Skeletal muscle cell (primary cell): ENCODE measurements around the gene RFPL1.
A peak's percentile ranks its signal among the peaks of the same experiment; 100 is the strongest.

Experiments used
- DNase-seq: peaks from one replicate; pipeline ENCODE4 v3.0.0-alpha.2; 2010; ENCODE audit warnings: low read depth
- H3K4me3 ChIP-seq: 2 replicates; pipeline ENCODE4 v1.5.1; 2011; ENCODE audit warnings: low read depth, mild to moderate bottlenecking, control low read depth, low read length, moderate library complexity

RFPL1 gene

GRCh38 chr22:29435236-29436136 lies 2.9 kb upstream of the RFPL1 start:
- DNase-seq = peak; percentile 17
- no peak overlapping the region for H3K4me3 ChIP-seq

- H3K4me3 ChIP-seq = no peak overlapping the region
- DNase-seq = no peak
Observed at GRCh38 chr22:29442976-29443375, 4.6 kb downstream of the RFPL1 start.

DNA sequence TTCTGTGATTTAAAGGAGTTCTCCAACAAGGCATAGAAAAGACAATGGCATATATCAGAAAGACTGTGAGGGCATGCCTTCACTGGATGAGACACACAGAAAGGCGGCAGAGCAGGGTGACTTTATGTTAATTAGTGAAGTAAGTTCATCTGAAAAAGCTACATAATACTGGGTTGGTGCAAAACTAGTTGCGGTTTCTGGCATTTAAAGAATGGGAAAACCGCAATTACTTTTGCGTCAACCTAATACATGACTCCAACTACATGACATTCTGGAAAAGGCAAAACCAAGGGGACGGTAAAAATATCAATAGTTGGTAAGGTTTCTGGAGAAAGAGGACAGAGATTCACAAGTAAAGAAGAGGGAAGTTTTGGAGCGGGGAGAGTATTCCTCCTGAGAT lies 5.1 kb downstream of the RFPL1 start:
- no peak overlapping the region for H3K4me3 ChIP-seq
- no peak for DNase-seq

GRCh38 chr22:29443861-29444792 lies 5.7 kb downstream of the RFPL1 start:
- no peak overlapping the region for H3K4me3 ChIP-seq
- DNase-seq = no peak

DNA sequence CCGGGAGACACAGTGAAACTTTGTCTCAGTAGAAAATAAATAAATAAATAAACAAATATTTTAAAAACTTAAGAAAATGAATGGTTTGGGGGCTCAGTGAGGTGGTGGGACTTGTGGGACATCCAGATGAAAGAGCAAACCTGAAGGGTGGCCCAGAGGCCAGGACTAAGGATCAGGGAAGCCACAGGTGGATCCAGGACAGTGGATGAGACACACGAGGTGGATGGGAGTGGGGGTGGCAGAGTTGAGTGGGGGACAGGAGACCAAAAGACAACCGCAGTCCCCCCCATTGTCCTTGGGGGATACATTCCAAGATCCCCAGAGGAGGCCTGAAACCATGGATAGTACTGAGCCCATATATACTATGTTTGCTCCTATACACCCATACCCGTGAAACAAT lies 7.1 kb downstream of the RFPL1 start:
- no peak overlapping the region for H3K4me3 ChIP-seq
- no peak for DNase-seq

- no peak for DNase-seq
- H3K4me3 ChIP-seq = no peak overlapping the region
Observed at GRCh38 chr22:29447906-29448305, 9.5 kb downstream of the RFPL1 start.

DNA sequence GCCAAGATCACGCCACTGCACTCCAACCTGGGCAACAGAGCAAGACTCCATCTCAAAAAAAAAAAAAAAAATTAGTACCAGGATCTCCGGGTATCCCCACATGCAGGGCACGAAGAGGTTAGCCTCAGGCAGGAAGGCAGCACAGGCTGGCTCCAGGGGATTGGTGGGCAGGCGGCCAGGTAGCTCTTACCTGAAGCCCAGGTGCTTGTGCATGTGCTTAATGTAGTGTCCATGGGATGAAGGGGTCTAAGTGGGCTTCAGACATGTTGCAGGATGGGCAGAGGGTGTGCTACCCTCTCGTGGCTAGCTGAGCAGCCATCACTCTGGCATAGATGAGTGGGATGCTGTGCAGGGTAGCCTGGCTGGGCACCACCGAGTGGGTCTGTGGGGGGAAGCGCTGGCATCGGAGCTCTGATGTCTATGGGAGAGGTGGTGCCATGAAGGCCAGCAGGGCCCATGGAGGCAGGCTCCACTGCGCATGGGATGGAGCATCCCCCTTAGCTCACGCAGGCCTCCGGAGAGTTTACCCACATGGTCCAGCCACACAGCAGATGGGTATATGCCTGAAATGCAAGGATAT lies 11.0 kb downstream of the RFPL1 start:
- no peak overlapping the region for H3K4me3 ChIP-seq
- no peak for DNase-seq

DNA sequence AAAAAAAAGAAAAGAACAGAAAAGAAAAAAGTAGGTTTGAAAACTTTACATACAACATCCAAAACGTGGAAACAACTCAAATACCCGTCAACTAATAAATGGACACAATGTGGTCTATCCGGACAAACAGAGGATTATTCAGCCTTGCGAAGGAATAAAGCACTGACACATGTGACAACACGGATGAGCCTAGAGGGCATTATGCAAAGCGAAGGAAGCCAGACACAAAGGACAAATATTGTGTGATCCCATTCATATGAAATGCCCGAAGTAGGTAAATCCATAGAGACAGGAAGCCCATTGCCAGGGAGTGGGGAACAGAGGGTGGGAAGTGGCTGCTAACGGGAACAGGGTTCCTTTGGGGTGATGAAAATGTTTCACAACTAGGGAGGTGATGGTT lies 11.8 kb downstream of the RFPL1 start:
- H3K4me3 ChIP-seq = no peak overlapping the region
- DNase-seq = no peak

DNA sequence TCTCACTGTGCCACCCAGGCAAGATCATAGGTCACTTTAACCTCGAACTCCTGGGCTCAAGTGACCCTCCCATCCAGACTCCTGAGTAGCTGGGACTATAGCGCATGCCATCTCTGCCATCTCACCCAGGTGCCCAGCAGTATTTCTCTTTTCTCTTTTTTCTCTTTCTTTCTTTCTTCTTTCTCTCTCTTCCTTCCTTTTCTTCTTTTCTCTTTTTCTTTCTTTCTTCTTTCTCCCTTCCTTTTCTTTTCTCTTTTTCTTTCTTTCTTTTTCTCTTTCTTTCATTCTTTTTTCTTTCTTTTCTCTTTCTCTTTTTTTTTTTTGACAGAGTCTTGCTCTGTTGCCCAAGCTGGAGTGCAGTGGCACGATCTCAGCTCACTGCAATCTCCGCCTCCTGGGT lies 13.5 kb downstream of the RFPL1 start:
- no peak overlapping the region for H3K4me3 ChIP-seq
- DNase-seq = no peak

GRCh38 chr22:29454276-29454675 lies 15.9 kb downstream of the RFPL1 start:
- H3K4me3 ChIP-seq = no peak overlapping the region
- no peak for DNase-seq

DNA sequence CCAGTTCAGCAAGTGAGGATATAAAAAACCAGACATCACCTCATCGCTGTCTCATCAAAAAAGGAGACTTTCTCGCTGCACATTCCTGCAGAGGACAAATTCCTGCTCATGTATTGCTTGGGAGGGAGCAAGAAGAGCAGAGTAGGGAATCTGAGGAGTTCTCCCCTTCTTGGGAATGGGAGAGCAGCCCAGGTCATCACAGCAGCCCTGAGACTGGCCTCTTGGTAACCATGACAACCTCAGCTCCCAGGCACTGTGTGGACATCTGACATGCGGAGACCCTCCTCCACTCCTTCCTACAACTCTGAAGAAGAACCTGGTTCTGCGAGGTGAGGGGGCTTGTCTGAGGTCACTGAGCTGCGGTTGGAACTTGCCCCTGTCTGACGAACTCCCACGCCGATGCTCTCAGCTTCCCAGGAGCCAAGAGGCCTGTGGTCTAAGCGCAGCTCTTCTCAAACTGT lies 17.9 kb downstream of the RFPL1 start:
- no peak overlapping the region for H3K4me3 ChIP-seq
- DNase-seq = peak; percentile 18

GRCh38 chr22:29457730-29458129 lies 19.3 kb downstream of the RFPL1 start:
- DNase-seq = no peak
- H3K4me3 ChIP-seq = no peak overlapping the region

- no peak overlapping the region for H3K4me3 ChIP-seq
- DNase-seq = no peak
Observed at GRCh38 chr22:29458551-29458950, 20.2 kb downstream of the RFPL1 start.

DNA sequence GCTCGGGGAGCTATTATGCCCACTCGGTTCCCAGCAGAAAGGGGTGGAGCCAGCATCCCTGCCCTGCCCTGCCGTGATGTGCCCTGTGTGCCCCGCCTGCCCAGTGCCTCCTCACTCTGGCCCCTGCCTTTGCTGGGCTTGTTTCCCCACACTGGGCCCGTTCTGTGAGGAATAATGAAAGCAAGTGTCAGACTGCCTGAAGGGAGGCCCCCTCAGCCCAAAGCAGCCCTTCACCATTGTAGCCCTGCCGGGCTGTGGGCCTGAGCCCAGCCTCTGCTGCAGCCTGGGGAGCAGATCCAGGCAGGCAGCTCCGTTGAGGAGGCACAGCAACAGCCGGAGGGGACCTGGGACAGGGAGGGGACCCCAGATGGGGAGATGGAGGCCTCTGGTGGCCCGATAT lies 21.4 kb downstream of the RFPL1 start:
- DNase-seq = no peak
- no peak overlapping the region for H3K4me3 ChIP-seq

DNA sequence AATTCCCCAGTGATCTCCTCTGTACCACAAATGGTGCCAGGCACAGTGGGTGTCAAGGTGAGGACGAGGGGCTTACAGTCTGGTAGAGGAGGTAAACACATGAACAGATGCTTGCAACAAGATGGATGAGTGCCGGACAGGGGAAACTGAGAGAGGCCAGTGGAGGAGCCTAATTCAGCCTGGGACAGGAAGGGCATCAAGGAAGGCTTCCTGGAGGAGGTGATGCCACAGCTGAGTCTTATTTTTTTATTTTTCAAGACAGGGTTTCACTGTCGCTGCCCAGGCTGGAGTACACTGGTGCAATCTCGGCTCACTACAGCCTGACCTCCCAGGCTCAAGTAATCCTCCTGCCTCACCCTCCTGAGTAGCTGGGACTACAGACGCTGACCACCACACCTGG lies 22.9 kb downstream of the RFPL1 start:
- no peak for DNase-seq

DNA sequence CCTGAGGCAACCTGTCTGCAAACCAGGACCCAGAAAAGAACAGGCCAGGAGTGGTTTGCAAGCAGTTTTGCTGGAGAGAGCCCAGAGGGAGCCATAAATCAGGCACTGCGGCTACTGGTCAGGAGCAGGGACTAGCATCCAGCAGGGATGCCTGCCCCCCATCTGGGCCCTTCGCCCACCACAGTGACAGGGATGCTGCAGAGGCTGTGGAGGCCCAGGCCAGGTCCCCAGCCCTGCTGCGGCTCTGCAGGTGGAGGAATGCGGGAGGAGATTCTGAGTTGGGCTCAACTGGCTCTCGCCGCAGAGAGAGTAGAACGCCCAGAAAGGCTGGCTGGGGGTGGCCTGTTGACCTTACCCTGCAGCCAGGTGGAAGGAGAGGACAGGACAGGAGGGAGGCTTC lies 25.2 kb downstream of the RFPL1 start:
- H3K4me3 ChIP-seq = no peak overlapping the region
- DNase-seq = no peak

More for the DNA sequence above, 22.9 kb downstream of the RFPL1 start:
- no peak overlapping the region for H3K4me3 ChIP-seq

DNA sequence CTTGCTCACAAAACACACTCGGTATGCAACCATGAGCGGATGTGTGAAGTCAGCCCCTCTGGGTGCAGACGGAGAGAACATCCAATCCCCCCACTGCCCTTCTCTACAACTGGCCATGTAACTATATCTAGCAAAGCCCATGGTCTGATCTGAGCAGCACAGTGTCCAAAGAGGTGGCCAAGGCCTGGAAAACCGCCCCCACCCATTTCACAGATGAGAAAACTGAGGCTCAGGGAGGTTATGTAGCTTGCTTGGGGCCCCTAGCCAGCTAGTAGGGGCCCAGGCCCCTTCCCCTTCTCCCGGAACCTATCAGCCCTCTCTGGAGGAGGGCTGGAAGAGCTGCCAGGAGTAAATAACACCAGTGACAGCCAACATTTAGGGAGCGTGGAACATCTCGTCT lies 26.2 kb downstream of the RFPL1 start:
- no peak overlapping the region for H3K4me3 ChIP-seq
- no peak for DNase-seq

DNA sequence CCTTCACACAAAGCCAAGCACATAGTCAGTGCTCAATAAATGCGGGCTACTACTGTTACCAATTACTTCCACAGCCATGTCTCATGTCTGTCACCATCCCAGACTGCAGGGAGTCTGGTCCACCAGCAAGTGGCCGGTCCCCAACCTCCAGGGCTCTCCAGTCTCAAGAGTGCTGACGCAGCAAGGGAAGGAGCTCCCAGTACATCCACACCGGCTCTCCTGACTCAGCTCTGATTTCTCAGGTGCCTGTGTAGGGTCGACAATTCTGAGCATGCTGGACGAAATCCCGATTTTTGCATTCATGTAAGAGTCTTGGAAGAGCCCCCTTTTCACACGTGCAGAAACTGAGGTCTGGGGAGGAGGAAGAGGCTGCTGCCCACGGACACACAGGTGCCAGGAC lies 31.4 kb downstream of the RFPL1 start:
- H3K4me3 ChIP-seq = no peak overlapping the region
- DNase-seq = no peak

GRCh38 chr22:29470159-29470855 lies 31.9 kb downstream of the RFPL1 start:
- peak overlapping the region; percentile 29 for H3K4me3 ChIP-seq

More at GRCh38 chr22:29470159-29470855, 31.9 kb downstream of the RFPL1 start:
- no peak for DNase-seq
